Breast epithelium (tissue), 4 donors: ENCODE measurements around the gene HDAC4. TPM values are rescaled to one million over a fixed set of nuclear protein-coding genes. Genes with fewer than 3 reads are reported as not detected.

Source experiments
- DNase-seq, 2 donors: peaks; one replicate each; pipeline ENCODE4 v3.0.0-alpha.2; 2019; ENCODE audit warnings: low spot score in 2 of 2
- H3K27ac ChIP-seq, 2 donors: fragments of 200-600 bp; sonication (generic) in 1 of 2; one replicate each; pipeline ENCODE4 v1.5.1; 2016 to 2019; ENCODE audit warnings: mild to moderate bottlenecking in 1 of 2
- H3K27me3 ChIP-seq, 2 donors: fragments of 200-600 bp; sonication (generic) in 1 of 2; one replicate each; pipeline versions ENCODE4 v1.5.1 to v1.6.0; 2017 to 2019; ENCODE audit warnings: control low read depth in 1 of 2, mild to moderate bottlenecking in 1 of 2
- H3K36me3 ChIP-seq: fragments of 200-600 bp; one replicate; pipeline ENCODE4 v1.5.1; 2019
- H3K4me1 ChIP-seq, 2 donors: fragments of 200-600 bp; sonication (generic); one replicate each; pipeline ENCODE4 v1.5.1; 2016 to 2019; ENCODE audit warnings: control low read depth in 1 of 2
- H3K4me3 ChIP-seq, 3 donors: fragments of 200-600 bp; sonication (generic); 1 replicate in 2 of 3; 2 replicates in 1 of 3; pipeline ENCODE4 v1.5.1; 2016 to 2019; ENCODE audit warnings: mild to moderate bottlenecking in 3 of 3, moderate library complexity in 2 of 3
- H3K9me3 ChIP-seq, 2 donors: fragments of 200-600 bp; sonication (generic) in 1 of 2; one replicate each; pipeline ENCODE4 v1.5.1; 2016 to 2019; ENCODE audit warnings: control low read depth in 1 of 2
- POLR2A ChIP-seq: fragments of 450-650 bp; IDR thresholded peaks from one replicate; pipeline ENCODE4 v1.6.1; 2016; ENCODE audit warnings: antibody characterized with exemption, mild to moderate bottlenecking, moderate library complexity
- POLR2AphosphoS5 ChIP-seq, 3 donors: sonication (generic); formaldehyde crosslinking; IDR thresholded peaks; one replicate each; pipeline ENCODE4 v1.6.1; 2017; ENCODE audit warnings: antibody characterized with exemption in 3 of 3
- intact Hi-C: fragments of 100-400 bp; cut with DNase I; formaldehyde crosslinking; loops from one replicate; pipeline ENCODE4 v1.15.1; 2023; ENCODE audit warnings: low total_unique reads
- total RNA-seq, 3 donors: library from RNA; depleted of rRNA; stranded (reverse); fragments of >200 nt; gene quantifications; one replicate each; pipeline ENCODE4 v1.1.0, GENCODE V29; 2016
- TF ChIP-seq, protein P1 (sequence below), 3 donors: fragments of 450-650 bp; IDR thresholded peaks; one replicate each; pipeline ENCODE4 v1.5.1; 2016 to 2017; ENCODE audit warnings: antibody characterized with exemption in 3 of 3, mild to moderate bottlenecking in 3 of 3, moderate library complexity in 3 of 3

Gene HDAC4
- total RNA-seq, 3 donors from 2014 or later: 20.3 to 36.0 (median 32.8) TPM

- intact Hi-C loops: no loop called here
Observed at GRCh38 chr2:239276851-239277250, 124.0 kb downstream of the HDAC4 start.

GRCh38 chr2:239275847-239276831 lies 124.7 kb downstream of the HDAC4 start:
- no peaks in the 10 kb centered on the region for H3K36me3 ChIP-seq
- no peaks in the 10 kb centered on the region for H3K27me3 ChIP-seq
- H3K9me3 ChIP-seq: no peaks in the 10 kb centered on the region
- H3K27ac ChIP-seq: peak overlapping the region; percentile 46 to 88
- peaks cover 5 to 6% of the 10 kb centered on the region in 2 donors for H3K4me1 ChIP-seq
- TF ChIP-seq POLR2A (no peak), POLR2AphosphoS5 (IDR thresholded peaks at IDR 0.05) (no peak)
- TF ChIP-seq, protein P1, sequence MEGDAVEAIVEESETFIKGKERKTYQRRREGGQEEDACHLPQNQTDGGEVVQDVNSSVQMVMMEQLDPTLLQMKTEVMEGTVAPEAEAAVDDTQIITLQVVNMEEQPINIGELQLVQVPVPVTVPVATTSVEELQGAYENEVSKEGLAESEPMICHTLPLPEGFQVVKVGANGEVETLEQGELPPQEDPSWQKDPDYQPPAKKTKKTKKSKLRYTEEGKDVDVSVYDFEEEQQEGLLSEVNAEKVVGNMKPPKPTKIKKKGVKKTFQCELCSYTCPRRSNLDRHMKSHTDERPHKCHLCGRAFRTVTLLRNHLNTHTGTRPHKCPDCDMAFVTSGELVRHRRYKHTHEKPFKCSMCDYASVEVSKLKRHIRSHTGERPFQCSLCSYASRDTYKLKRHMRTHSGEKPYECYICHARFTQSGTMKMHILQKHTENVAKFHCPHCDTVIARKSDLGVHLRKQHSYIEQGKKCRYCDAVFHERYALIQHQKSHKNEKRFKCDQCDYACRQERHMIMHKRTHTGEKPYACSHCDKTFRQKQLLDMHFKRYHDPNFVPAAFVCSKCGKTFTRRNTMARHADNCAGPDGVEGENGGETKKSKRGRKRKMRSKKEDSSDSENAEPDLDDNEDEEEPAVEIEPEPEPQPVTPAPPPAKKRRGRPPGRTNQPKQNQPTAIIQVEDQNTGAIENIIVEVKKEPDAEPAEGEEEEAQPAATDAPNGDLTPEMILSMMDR (IDR thresholded peaks at IDR 0.05): no peak
- intact Hi-C loops: loop anchor here (1.0 kb wide), 1 partner anchor 36 kb away; no protein-coding TSS in a partner anchor
- peak in 1 of 2 donors; percentile 17 for DNase-seq
- H3K4me3 ChIP-seq: peak overlapping the region in 1 of 3 donors; percentile 58

More at GRCh38 chr2:239276851-239277250, 124.0 kb downstream of the HDAC4 start:
- DNase-seq: peak in 1 of 2 donors; percentile 4
- no peak overlapping the region for H3K27ac ChIP-seq
- H3K27me3 ChIP-seq: no peaks in the 10 kb centered on the region
- H3K4me1 ChIP-seq: peaks cover 5 to 6% of the 10 kb centered on the region in 2 donors
- H3K36me3 ChIP-seq: no peaks in the 10 kb centered on the region
- TF ChIP-seq POLR2AphosphoS5 (IDR thresholded peaks at IDR 0.05) (no peak), POLR2A (no peak)
- TF ChIP-seq, protein P1 (IDR thresholded peaks at IDR 0.05): no peak
- no peak overlapping the region for H3K4me3 ChIP-seq
- no peaks in the 10 kb centered on the region for H3K9me3 ChIP-seq

DNA sequence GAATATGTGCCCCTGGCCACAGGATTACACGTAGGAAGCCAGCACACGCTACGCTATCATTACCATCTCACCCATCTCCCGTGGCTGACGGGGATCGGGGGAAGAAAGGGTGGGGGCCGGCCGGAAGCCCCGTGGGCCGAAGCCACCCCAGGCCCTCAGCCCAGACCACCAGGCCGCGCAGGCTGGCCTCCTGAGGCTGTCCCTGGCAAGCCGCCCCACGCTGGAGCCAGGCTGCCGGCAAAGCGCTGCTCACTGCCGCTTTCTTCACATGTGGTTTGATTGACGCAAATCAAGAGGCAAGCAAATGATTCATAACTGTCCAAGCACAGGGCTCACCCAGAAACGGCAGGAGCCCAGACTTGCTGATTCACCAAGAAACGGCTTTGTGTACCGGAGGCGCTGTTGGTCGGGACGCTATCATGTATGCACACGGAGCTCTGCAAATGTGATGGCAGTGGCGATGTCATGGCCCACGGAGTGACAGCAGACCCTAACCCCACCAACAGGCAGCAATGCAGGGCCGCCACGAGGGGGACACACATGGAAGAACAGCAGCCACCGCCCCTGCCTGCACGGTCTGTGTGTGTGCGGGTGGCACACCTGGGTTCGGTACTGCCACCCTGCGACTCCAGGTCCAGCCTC lies 125.7 kb downstream of the HDAC4 start:
- TF ChIP-seq, protein P1 (IDR thresholded peaks at IDR 0.05): no peak
- peak; percentile 7 to 57 (median 13) for TF ChIP-seq POLR2AphosphoS5 (IDR thresholded peaks at IDR 0.05)
- DNase-seq: peak; percentile 47 to 64
- H3K36me3 ChIP-seq: no peaks in the 10 kb centered on the region
- H3K4me3 ChIP-seq: peak overlapping the region; percentile 13 to 58 (median 32)
- no peaks in the 10 kb centered on the region for H3K9me3 ChIP-seq
- no peaks in the 10 kb centered on the region for H3K27me3 ChIP-seq
- H3K4me1 ChIP-seq: peaks cover 5 to 6% of the 10 kb centered on the region in 2 donors
- peak overlapping the region; percentile 58 to 88 for H3K27ac ChIP-seq
- intact Hi-C loops: loop anchor here (1.0 kb wide), 1 partner anchor 37 kb away; no protein-coding TSS in a partner anchor

DNA sequence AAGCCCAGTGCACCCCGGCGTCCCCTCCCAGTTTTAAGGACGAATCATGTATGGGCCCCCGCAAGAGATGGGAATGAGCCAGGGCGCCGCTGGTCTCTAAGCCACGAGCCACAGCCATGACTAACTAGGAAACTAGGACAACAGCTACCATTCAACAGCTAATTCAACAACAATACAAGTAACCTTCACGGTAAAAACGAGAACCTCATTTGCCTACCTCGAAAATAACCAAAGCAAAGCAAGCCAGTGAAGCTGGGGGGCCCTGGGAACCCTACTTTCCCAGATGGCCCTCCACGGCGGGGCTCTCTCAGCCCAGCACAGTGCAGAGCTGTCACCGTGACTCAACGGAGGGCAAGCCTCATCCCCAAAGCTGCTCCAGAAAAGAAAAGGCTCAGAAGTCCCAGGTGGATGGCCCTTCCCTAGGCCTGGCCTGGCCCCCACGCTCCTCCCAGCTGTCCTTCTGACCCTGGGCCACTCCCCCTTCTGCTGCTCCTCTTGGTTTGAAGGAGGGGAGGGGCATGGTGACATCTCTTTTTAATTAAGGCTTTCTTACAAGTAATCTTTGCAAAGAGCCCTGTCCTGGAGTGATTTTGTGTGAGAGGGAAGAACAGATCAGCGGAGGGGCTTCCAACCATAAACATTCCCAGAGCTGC lies 126.3 kb downstream of the HDAC4 start:
- TF ChIP-seq POLR2AphosphoS5 (IDR thresholded peaks at IDR 0.05): no peak
- TF ChIP-seq, protein P1 (IDR thresholded peaks at IDR 0.05): no peak
- no peak for TF ChIP-seq POLR2A
- Histone ChIP-seq H3K27ac (peak overlapping the region; percentile 58 to 88), H3K4me1 (peaks cover 5 to 6% of the 10 kb centered on the region in 2 donors), H3K27me3 (no peaks in the 10 kb centered on the region), H3K36me3 (no peaks in the 10 kb centered on the region), H3K9me3 (no peaks in the 10 kb centered on the region), H3K4me3 (peak overlapping the region in 2 of 3 donors; percentile 32 to 58)
- peak in 1 of 2 donors; percentile 16 for DNase-seq
- intact Hi-C loops: loop anchor here (1.0 kb wide), 1 partner anchor 38 kb away; no protein-coding TSS in a partner anchor
